Nephron progenitor cell (in vitro differentiated cells): Measurements from ENCODE around the gene HEPN1.

ENCODE experiments used
- DNase-seq: peaks from one replicate; pipeline ENCODE4 v3.0.0; 2021
- H3K27ac Mint-ChIP-seq: 2 replicates; pipeline ENCODE4 v1.8.0; 2021; ENCODE audit warnings: mild to moderate bottlenecking, moderate library complexity, mixed read lengths
- H3K27me3 Mint-ChIP-seq: 2 replicates; pipeline ENCODE4 v1.8.0; 2021; ENCODE audit warnings: mild to moderate bottlenecking, low read depth, mixed read lengths; ENCODE audit not compliant: poor library complexity
- H3K36me3 Mint-ChIP-seq: 2 replicates; pipeline ENCODE4 v1.8.0; 2021; ENCODE audit warnings: low read depth, mixed read lengths
- H3K4me1 Mint-ChIP-seq: 2 replicates; pipeline ENCODE4 v1.8.0; 2021; ENCODE audit warnings: mixed read lengths
- H3K4me3 Mint-ChIP-seq: 2 replicates; pipeline ENCODE4 v1.8.0; 2021; ENCODE audit warnings: mild to moderate bottlenecking, moderate library complexity, mixed read lengths
- H3K9me3 Mint-ChIP-seq: 2 replicates; pipeline ENCODE4 v1.8.0; 2021; ENCODE audit warnings: mild to moderate bottlenecking, moderate library complexity, mixed read lengths
- CTCF ChIP-seq: fragments of 200-600 bp; sonication (generic); IDR thresholded peaks from 2 replicates; pipeline ENCODE4 v1.5.0; 2021; ENCODE audit warnings: antibody characterized with exemption

HEPN1 gene

GRCh38 chr11:124880290-124880611, 38.8 kb upstream of the HEPN1 start:
- Mint-ChIP-seq H3K36me3 (no peaks in the 10 kb centered on the region), H3K4me1 (peaks cover 65% of the 10 kb centered on the region), H3K4me3 (no peak overlapping the region), H3K27me3 (peaks cover 37% of the 10 kb centered on the region), H3K9me3 (no peaks in the 10 kb centered on the region), H3K27ac (no peak overlapping the region)
- DNase-seq = no peak
- no peak for TF ChIP-seq CTCF

DNA sequence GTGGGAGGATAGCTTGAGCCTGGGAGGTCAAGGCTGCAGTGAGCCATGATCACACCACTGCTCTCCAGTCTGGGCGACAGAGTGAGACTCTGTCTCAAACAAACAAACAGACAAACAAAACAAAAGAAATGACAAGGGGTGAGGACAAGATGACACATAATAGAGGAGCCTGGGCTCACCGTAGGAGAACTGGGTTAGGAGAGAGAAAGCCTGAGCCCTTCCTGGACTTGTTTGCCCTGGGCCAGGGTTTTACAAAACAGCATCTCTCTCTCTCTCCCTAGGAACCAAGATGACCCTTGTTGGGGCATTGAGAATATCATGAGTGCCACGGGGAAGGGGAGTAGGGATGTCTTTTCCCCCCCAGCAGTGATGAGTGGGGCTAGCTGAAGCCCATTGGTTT, 38.1 kb upstream of the HEPN1 start:
- H3K27ac Mint-ChIP-seq = peak overlapping the region; percentile 65
- no peaks in the 10 kb centered on the region for H3K9me3 Mint-ChIP-seq
- H3K36me3 Mint-ChIP-seq = no peaks in the 10 kb centered on the region
- peaks cover 31% of the 10 kb centered on the region for H3K27me3 Mint-ChIP-seq
- no peak for TF ChIP-seq CTCF
- peaks cover 66% of the 10 kb centered on the region for H3K4me1 Mint-ChIP-seq
- H3K4me3 Mint-ChIP-seq = no peak overlapping the region
- no peak for DNase-seq

GRCh38 chr11:124882339-124883071, 36.5 kb upstream of the HEPN1 start:
- TF ChIP-seq CTCF = no peak

DNA sequence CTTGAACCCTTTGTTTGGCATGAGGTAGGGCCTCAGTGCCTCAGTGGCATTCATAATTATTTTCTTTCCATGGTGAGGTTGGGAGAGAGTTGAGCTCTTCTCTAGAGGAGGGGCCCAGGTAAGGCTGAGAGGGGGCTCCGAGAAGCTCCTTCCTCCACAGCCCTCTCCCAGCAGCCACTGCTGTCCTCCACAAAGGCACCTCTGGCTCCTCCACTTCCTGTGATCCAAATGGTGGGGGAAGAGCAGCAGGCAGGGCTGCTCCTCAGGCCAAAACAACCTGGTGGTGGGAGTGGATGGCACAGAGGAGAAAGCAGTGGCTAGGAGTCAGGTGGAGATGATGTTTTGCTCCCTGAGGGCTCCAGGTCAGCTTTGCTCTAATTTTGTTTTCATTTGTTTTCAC, 34.7 kb upstream of the HEPN1 start:
- Mint-ChIP-seq H3K27me3 (peaks cover 46% of the 10 kb centered on the region), H3K4me1 (peaks cover 68% of the 10 kb centered on the region), H3K27ac (no peak overlapping the region), H3K9me3 (no peaks in the 10 kb centered on the region), H3K36me3 (no peaks in the 10 kb centered on the region), H3K4me3 (no peak overlapping the region)
- TF ChIP-seq CTCF = no peak
- no peak for DNase-seq

More at GRCh38 chr11:124882339-124883071, 36.5 kb upstream of the HEPN1 start:
- no peaks in the 10 kb centered on the region for H3K9me3 Mint-ChIP-seq
- H3K36me3 Mint-ChIP-seq = no peaks in the 10 kb centered on the region
- H3K27me3 Mint-ChIP-seq = peaks cover 40% of the 10 kb centered on the region
- peak overlapping the region; percentile 14 for H3K27ac Mint-ChIP-seq
- no peak overlapping the region for H3K4me3 Mint-ChIP-seq
- DNase-seq = no peak
- H3K4me1 Mint-ChIP-seq = peaks cover 62% of the 10 kb centered on the region

DNA sequence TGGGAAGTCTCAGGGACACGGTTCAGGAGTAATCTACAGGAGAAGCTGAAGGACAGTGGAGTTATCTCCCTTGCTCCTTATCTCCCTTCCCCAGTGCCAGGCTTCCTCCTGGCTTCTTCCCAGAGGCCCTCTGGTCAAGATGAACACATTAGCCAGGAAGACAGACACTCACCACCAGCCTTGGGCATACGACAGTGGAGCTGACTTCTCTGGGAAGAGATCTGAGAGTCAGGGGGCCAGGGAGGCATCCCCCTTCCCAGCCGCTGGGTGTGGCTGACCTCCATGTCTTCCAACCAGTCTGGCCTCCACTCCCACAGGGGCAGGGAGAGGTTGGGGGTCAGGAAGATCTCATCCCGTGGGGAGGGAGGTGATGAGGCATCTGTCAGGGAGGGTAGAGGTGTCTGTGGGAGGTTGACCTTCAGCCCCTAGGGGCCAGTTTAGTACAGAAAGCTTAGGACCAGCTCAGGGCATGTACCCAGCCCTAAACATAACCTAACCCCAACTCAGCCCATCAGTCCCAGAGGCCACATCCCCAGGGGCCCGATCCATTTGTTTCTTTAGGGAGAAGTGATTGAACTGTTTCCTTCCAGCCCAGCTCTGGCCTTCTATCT, 34.1 kb upstream of the HEPN1 start:
- TF ChIP-seq CTCF = no peak
- H3K36me3 Mint-ChIP-seq = no peaks in the 10 kb centered on the region
- no peak overlapping the region for H3K27ac Mint-ChIP-seq
- H3K4me3 Mint-ChIP-seq = no peak overlapping the region
- no peaks in the 10 kb centered on the region for H3K9me3 Mint-ChIP-seq
- peaks cover 49% of the 10 kb centered on the region for H3K27me3 Mint-ChIP-seq
- peaks cover 75% of the 10 kb centered on the region for H3K4me1 Mint-ChIP-seq
- no peak for DNase-seq

DNA sequence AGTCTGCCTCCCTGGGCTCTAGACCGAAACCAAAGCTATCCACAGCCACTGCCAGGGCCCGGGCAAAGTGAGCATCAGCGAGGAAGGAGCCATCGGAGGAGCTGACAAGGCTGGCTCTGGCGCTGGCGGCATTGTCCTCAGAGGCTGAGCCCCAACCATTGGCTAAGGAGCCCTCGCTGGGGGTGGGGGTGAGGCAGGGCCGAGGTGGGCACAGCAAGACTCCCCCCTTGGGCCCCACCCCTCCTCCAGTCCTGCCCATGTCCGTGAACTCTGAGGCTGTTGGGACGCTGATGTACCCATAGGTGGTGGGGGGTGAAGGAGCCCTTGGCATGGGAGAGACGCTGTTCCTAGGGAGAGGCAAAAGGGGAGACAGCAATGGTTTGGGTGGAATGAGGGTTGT, 32.6 kb upstream of the HEPN1 start:
- H3K9me3 Mint-ChIP-seq = no peaks in the 10 kb centered on the region
- TF ChIP-seq CTCF = no peak
- H3K4me3 Mint-ChIP-seq = no peak overlapping the region
- no peaks in the 10 kb centered on the region for H3K36me3 Mint-ChIP-seq
- peaks cover 78% of the 10 kb centered on the region for H3K4me1 Mint-ChIP-seq
- DNase-seq = no peak
- no peak overlapping the region for H3K27ac Mint-ChIP-seq
- peaks cover 49% of the 10 kb centered on the region for H3K27me3 Mint-ChIP-seq
